ENCODE data around the gene C1orf167.

Gene C1orf167

GRCh38 chr1:11838349-11839272 lies 76.6 kb downstream of the C1orf167 start:
- no peaks in the 10 kb centered on the region for H3K9me3 ChIP-seq (ENCODE audit: control insufficient read depth, low read length)
- no peak overlapping the region for H3K4me3 ChIP-seq (ENCODE audit: extremely low read depth, insufficient read depth, low read length, poor library complexity, severe bottlenecking)
- WGBS, 2 experiments (ENCODE audit: insufficient coverage in 2 of 2), result 74 to 75% methylated on average over 35 of the region's 40 CpGs
- H3K27ac ChIP-seq (ENCODE audit: low read depth, low read length, severe bottlenecking), result no peak overlapping the region
- peaks cover 91% of the 10 kb centered on the region for H3K36me3 ChIP-seq (ENCODE audit: control insufficient read depth, insufficient read depth, low read length)
- H3K4me1 ChIP-seq (ENCODE audit: control insufficient read depth, insufficient read depth, low read length, poor library complexity, severe bottlenecking), result no peaks in the 10 kb centered on the region

All from mesodermal cell (in vitro differentiated cells).